GM19328 (cell line): ENCODE measurements around the gene TOX2.

Source experiments
- ATAC-seq: cut with Tn5 transposase; IDR thresholded peaks from one replicate; pipeline ENCODE4 v1.9.1; 2021; ENCODE audit warnings: mild to moderate bottlenecking, moderate library complexity; ENCODE audit not compliant: unreplicated experiment

TOX2 gene

DNA sequence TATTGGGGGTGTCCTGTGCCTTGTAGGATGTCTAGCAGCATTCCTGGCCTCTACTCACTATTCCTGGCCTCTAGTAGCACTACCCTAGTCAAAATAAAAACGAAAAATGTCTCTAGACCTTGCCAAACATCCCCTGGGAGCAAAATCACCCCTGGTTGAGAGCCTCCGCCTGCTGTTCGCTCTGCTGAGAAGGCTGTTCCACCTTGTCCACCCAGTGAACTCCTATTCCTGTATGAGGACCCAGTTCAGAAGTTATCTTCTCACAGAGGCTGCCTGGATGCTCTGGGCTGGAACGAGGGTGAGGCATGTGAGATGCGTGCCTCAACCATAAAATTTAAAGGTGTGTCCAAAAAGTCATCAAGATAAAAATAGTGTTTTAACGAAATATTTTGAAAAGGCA, 101.9 kb downstream of the TOX2 start:
- no peak for ATAC-seq

DNA sequence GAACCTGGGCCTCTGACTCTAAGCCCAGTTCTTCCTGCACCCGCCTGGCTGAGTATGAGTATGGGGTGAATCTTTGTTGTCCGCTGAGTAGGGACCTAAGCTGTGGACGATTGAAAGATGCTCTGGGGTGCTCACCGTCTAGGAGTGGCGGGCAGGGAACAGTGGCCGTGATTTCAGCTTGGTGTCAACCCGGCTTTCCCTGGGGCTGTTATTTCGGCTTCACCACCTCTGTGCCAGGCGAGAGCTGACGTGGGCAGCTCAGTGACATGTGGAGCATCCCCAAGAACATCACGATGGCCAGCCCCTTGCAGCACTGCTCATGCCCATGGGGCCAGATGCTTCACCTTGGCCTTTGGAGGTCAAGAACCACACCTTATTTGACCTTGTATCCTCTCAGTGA, 102.6 kb downstream of the TOX2 start:
- ATAC-seq: no peak

DNA sequence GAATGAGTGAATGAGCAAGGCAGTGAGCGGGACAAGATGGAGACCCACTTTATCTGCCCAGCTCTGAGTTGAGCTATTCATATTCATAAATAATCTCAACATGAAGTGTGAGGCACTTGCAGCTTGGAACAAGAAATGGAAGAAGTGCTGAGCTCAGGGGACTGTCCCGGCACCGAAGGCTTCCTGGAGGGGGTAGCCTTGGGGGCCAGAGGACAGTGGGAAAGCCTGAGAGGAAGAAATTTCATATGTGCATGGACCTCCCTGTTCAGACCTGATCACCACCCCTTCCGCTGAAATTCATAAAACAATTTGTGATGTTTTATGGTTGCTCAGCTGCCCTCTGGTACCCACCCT, 103.2 kb downstream of the TOX2 start:
- no peak for ATAC-seq

DNA sequence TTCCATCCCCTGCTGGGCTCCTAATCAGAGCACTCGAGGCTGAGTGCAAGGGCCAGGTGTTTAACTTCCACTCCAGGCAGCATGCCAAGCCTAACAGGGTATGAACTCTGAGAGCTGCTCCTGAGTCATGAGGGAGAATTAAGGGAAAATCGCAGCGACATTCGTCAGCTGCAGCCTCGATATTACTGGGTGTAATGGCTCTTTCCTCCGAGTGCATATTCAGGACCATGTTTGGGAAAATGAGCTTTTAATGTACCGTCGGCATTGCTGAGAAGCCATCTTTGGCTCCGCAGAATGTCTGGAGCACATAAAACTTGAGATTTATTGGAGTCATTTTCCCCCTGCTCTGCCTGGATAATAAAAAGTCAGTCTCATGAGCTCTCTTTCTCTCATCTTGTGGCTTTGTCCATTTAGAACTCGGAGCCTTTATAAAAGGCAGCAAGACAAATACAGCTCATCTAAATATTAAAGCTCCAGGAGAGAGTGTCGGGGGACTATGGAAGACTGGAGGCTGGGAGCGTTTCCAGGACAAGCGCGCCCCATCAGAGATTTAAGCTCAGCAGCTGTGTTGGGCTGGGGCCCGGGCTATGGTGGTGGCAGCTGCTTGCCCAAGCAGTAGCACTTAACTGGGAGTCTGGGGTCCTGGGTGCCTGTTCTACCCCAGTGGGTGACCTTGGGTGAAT, 103.7 kb downstream of the TOX2 start:
- ATAC-seq: no peak

DNA sequence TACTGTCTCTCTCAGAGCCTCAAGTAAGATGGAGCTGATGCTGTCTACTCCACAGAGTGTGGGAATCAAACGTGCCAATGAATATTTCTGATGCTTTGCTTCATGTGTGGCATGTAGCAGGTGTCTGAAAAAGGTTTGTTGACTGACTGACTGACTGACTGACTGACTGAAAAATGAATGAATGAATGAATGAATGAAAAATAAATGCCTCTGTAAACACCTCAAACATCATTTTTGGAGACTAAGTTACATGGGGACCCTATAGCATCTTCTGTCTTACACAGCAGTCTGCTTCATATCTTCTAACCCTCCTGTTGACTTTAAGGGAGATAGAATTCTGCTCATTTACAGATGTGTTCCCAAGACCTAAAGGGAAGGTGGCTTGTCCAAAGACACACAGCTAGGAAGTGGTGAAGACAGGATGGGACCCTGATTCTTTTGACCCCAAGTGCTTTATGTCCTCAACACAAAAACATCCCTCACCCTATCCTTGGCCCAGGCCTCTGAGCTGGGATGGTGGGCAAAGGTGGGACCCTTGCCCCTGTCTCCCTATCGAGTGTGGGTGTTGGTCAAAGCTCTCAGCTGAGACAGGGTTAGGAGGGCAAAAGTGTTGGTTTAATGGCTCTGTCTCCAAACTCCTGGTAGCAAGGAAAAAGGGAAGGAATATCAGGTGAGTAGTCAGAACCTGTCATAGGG, 104.4 kb downstream of the TOX2 start:
- no peak for ATAC-seq

DNA sequence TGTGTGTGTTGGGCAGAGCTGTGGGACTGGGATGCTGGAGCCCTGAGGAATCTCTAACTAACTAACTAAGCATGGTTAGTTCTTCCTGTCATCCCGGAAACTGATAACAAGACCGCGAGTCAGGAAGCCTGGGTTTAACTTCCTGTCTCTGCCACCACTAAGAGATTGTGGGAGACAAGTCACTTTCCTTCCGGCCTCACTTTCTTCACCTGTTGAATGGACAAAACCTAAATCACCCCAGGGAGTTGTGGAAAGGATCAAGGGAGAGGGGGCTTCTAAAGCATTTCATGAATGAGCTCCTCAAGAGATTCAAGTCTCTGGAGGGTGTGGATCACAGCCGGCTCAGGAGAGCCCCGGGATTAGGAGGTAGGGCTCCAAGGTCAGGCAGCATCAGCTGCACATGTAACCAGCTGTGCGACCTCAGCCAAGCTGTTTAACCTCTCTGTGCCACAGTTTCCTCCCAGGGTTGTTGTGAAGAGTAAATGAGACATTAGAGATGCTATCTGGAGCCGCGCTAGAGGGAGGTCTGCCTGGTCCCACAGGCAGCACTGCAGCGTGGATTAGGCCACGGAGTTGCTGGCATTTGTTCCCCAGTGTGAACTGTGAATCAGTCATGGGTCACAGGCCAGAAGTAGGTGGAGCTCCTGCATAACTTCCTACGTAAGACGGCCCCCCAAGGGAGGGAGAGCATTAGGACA, 105.1 kb downstream of the TOX2 start:
- no peak for ATAC-seq

DNA sequence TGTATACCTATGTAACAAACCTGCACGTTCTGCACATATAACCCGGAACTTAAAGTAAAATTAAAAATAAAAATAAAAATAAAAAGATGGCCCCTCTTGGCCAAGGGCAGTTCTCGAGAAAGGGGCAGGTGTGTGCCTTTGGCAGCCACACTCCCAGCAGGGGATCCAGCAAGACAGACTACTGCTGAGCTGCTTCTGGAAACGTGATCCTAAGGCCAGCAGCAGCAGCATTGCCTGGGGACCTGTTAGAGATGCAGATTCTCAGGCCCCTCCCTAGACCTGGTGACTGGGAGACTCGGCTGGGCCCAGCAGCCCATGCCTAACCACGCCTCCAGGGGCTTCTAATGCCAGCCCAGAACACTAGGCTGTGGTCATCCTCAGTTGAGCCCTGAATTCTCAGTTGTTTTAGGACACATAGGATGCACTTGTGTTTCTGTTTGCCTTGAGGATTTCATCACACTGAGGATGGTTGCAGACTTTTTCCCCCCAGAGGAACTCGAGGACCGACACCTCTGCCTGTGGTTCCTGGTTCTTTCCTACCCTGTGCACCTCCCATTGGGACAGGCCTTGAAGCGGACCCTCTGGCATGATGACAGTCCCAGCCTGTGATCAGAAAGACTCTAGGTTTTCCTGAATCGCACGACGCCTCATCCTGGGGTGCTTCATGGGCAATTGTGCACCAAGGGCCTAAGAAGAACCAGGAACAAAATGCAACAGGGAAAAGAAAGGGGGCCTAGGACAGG, 105.9 kb downstream of the TOX2 start:
- ATAC-seq: no peak

DNA sequence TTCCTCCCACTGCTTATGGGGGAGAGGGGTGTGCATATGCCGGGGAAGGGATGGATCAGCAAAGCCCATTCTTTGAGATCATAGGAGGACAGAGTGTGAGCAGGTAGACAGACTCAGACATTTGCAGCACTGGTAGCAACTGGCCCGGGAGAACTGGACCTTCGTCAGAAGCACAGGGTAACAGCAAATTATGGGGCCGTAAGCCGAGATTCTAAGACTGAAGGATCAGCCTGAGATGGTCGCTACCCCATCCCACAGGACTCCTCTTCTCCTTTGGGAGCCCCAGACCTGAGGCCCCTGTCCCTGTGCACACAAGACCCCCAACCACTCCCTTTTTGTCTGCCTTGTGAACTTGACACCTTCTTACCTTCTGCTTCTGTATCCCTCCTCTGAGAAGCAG, 106.5 kb downstream of the TOX2 start:
- ATAC-seq: no peak

DNA sequence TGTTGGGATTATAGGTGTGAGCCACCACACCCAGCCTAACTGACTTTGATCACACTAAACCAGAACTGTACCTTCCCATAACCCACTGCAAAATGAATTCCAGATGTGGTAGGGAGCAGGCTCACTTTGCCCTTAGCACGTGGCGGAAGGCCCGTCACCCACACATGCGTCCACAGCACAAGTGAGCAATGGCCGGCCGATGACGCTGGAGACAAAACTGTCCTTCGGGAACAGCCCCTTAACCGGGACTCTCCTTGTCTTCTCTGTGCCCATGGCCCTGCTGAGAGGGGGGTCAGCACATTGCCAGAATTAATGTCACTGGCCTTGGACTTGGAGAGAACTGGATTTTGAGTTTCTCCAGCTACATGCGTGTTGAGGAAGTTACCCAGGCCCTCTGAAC, 107.2 kb downstream of the TOX2 start:
- ATAC-seq: no peak

DNA sequence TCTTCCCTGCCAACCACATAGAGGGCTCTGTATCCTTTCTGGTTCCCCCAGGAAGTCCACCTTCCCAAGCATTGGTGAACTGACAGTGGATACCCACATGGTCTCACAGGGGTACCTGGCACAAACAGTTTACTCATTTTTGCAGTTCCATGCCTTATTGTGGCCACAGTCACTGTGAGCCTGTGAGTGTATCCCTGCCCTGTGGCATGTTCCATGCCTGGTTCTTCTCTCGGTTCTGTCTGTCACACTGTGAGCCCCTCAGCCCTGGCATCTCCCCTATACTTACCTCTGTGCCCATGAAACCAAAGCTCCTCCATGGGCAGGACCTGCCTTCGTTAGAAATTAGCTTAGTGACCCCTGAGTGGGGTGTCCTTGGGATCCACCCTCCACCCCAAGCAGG, 107.8 kb downstream of the TOX2 start:
- ATAC-seq: no peak

DNA sequence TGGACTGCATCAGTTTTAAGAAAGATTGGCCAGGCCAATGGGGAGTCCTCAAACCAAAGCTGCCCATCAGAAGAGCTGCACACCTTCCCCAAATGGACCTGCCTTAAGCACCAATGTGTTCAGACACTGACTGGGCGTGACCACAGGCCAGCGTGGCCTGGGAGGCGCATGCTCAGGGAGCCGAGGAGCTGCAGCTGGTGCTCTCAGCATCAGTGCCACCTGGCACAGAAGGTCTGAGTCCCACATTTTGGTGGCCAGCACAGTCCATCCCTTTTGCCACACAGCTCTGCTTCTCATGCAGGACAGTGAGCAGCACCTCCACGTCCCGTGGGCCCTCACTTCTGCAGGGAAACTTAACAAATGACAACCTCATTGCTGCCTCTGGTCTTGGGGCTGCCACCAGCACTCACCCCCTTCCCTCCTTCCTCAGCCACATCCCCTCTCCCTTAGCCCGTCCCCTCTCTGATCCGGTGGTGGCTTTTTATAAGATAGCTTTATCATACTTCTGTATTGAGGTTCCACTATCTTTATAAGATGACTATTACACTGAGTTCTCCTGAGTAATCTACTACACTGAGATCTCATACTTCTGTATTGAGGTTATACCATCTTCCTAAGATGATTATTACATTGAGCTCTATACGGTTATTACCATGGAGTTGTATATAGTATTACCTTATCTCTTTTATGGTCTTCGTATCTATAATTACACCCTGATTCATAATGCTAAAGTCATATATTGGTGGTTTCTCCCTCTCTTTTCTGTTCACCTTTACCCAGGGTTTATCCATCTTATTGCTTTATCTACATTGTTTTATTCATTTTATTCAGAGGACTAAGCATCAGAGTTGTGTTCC, 109.1 kb downstream of the TOX2 start:
- ATAC-seq: no peak

DNA sequence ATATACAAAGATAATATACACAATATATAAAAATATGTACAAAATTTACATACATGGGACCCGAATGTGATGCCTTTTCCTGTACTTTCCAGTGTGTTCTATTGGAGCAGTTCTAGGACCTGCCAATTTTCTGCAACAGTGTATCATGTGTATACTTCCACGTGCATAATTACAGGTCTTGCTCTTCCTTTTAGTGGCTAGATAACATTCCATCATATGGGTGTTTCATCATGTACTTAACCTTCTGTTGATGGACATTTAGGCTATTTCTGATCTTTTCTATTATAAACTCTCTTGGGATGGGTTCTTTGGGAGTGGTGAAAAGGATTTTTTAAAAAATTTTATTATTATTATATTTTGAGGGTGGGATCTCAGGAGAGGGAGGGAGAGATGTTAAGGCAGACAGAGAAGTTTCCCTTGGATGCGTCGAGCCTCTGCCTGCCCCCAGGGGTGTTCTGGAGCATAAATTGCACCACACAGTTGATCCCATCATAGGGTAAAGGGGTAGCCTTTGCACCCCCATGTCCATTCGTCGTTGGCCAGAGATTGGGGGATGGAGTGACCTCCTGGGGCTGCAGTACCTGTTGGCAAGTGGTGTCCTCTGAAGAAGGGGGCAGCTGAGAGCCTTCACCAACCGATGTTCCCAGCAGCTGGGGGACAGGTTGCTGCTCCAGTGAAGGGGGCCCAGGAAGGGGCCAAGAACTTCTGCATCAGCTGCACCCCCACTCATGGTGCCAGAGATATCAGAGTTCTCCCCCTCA, 110.3 kb downstream of the TOX2 start:
- ATAC-seq: no peak

DNA sequence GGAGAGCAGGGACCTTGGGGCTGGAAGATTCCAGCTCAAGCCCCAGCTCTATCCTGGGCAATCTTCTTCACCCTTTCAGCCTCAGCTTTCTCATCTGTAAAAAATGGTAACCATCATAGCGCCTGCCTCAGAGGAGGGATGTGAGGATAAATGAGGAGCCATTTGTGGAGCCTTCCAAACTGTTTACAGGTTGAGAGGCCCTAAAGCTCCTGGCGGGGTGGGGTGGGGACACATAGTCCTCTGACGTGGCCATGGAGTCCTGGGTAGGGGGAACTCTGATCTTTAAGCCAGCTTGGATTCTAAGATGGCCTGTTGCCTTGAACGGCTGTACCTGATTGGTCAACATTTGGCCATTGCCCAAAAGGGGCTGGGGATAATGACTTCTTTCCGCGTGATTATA, 111.1 kb downstream of the TOX2 start:
- ATAC-seq: no peak

DNA sequence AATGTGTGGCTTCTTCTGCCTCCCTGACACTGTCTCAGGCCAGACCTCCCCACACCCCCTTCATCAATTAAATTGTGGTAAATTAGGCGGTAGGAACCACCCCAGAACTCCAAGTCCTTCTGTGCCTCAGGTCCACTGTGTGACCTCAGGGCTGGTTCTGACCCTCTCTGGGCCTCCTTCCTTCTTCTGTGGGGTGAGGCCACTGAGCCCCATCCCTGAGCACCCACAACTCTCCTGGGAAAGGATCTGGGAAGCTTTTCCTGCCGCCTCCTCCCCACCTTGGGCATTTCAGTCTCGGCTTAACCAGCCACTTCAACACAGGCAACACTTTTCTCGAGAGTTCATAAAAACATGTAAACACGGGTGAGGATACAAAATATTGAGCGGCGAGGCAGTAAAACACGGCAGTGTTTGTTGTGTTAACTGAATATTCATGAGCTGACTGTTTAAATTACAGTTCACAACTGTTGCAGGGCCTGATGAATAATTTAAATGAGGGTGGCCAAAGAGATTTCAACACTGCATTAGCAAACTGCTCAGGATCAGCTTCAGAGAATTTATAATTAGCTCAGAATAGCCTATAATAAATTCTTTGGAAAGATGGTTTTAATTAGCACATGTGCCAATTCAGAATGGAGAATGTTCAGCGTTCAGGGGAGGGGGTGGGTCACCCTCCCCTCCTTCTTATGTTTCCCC, 112.1 kb downstream of the TOX2 start:
- no peak for ATAC-seq

DNA sequence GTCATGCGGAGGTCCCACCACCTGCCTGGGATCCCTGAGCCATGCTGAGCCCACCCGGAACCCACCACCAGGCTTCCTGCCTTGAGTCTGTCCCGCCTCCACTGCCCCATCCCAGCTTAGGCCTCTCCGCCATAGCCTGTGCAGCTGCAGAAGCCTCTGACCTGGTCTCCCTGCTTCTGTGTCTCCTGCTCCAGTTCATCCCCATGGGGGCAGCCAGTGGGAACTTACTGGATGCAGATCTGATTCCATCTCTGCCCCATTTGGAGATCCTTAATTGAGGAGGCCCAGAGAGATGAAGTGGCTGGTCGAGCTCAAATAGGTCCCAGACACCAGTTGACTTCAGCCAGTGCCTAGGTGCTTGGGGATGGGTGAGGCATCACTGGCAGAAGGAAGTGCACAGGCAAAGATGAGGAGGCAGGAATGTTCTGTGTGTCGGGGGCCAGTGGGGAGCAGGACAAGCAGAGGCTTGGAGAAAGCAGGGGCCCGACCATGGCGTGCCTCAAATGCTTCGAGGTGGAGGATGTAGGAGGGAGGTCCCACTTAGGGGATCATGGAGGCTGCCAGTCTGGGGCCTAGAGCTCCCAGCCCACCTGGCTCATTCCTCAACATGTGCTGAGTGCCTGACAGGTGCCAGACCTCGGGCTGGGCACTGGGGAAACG, 112.8 kb downstream of the TOX2 start:
- ATAC-seq: no peak

DNA sequence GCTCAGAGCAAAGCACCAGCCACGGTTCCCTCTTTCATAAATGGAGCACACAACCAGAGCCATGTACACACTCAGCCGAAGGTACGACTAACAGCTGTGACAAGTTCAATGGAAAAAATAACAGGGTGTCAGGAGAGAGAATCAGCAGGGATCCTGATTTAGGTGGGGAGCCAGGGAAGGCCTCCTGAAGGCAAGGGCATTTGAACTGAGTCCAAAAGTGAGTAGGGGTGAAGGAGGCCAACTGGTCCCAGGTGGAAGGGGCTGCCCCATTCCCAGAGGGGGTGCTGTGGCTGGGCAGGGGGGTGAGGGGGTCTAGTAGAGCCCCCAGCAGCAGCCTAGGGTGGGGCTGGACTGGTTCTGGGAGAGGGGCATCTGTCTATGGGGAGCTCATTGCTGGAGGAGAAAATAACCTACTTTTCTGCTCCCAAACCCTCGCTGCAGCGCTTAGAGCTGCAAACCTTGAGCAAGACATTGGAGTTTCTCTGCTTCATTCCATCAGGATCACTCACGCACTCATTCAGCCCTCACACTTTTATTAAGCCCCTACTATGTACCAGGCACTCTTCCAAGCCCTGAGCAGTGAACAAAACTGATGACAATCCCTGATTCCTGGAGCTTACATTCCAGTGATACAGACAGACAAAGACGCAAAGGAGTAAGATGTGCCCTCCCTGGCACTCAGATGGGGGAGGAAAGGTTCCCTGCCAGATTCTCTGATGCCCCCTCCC, 113.5 kb downstream of the TOX2 start:
- no peak for ATAC-seq

DNA sequence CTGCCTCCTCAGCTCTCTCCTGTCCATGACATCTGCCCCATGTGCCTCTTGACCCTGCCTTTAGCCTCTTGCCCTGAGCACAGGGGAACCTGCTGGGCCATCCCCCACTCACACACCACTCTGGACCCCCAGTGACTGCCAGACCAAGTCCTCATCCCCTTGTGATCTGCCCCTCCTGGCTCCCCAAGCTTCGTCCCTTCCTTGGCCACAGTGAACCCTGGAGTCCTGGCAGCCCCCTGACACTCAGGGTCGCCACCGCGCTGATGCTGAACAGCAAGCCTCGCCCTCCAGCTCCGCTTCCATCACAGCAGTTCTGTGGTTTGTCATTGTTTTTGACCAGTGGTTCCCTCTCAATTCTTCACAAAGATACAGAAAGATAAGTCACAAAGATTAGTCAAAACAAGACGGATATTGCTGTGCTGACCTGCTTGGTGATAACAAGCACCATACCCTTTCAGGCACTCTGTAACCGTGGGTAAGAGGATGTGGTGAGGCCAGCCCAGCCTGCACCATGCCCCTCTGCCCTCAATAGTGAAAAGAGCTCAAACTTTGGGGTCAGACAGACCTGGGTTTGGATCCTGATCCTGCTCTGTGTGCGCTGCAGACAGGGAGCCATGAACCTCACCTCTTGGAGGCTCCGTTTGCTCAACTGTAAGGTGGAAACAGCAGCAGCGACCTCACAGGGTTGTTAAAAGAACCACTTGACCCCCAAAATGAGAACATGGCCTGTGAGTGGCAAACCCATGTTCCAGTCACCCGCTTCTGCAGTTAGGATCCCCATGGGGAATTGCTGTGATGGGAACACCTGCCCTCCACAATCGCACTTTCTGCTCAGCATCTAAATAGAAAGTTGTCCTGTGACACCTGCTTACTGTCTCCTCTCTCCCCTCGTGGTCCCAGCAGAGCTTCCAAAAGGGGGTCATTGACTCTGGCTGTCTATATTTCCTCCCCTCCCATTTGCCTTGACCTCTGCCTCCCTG, 114.5 kb downstream of the TOX2 start:
- peak; percentile 51 for ATAC-seq
